Measurements from ENCODE around the gene CLDN3. TPM values are rescaled to one million over a fixed set of nuclear protein-coding genes. Genes with fewer than 3 reads are reported as not detected.

The CLDN3 gene
- total RNA-seq, 1 experiment from 2014 or later: 16.5 TPM

DNA sequence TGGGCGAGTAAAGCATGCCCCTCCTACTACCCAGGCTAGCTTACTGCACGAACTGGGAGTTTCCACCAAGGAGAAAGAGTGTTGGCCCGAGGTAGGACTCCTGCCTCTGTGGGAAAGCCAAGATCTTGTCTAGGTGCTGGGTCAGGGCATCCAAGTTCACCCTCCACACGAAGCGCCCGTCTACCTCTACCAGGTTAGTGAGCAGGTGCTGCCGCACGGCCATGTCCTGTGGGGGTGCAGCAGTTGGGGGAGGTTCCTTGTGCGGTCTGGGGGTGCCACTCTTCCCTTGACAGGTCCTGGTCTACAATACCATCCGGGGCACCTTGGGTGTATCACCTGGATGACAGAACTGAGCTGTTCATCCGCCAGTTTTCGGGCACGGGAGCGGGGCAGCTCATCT, 33.2 kb downstream of the CLDN3 start:
- no peak overlapping the region for H3K27ac Mint-ChIP-seq
- H3K27ac ChIP-seq (ENCODE audit: insufficient read length, low read depth, low read length): no peak overlapping the region
- no peak overlapping the region for H2AFZ ChIP-seq (ENCODE audit: low read length)
- no peak overlapping the region for H3K9ac ChIP-seq (ENCODE audit: extremely low read depth, insufficient read length, low read length)
- H4K91ac ChIP-seq (ENCODE audit: insufficient read length, low read depth, low read length): no peak overlapping the region
- peaks cover 16 to 31% of the 10 kb centered on the region in 2 experiments for H3K4me1 Mint-ChIP-seq
- H3K4me2 ChIP-seq (ENCODE audit: insufficient read depth, insufficient read length, low read length): no peak overlapping the region
- H3K14ac ChIP-seq (ENCODE audit: insufficient read depth, low read length): no peak overlapping the region
- H3K79me1 ChIP-seq (ENCODE audit: insufficient read depth, low read depth, low read length, poor library complexity, severe bottlenecking): no peaks in the 10 kb centered on the region
- no peak for TF ChIP-seq CTCF (conservative IDR thresholded peaks at IDR 0.05)
- no peak overlapping the region for H4K5ac ChIP-seq (ENCODE audit: insufficient read length, low read depth, low read length)
- H3K56ac ChIP-seq (ENCODE audit: insufficient read length, low read depth, low read length): no peak overlapping the region
- H3K27me3 ChIP-seq (ENCODE audit: insufficient read depth, low read length): no peaks in the 10 kb centered on the region; the same call in 1 of the 2 replicates
- no peaks in the 10 kb centered on the region for H3K79me2 ChIP-seq (ENCODE audit: insufficient read depth, low read length)
- H3K4me3 Mint-ChIP-seq: peak overlapping the region in 1 of 2 experiments; percentile 96; a peak in 2 of 5 replicates
- H4K8ac ChIP-seq (replicated peaks; ENCODE audit: insufficient read length, low read depth, low read length): no peak overlapping the region
- H3K23ac ChIP-seq (ENCODE audit: insufficient read length, low read depth, low read length): no peak overlapping the region
- no peak for DNase-seq
- H3T11ph ChIP-seq (ENCODE audit: low read length): no peak overlapping the region
- H2BK12ac ChIP-seq (ENCODE audit: insufficient read length, low read depth, low read length): no peak overlapping the region
- no peak overlapping the region for H3K4ac ChIP-seq (ENCODE audit: low read depth, low read length)
- WGBS (ENCODE audit: extremely low coverage, insufficient read length, low lambda C conversion rate): no CpG with 5 or more reads among the region's 14 CpGs
- peaks cover 10% of the 10 kb centered on the region for H3K23me2 ChIP-seq (ENCODE audit: insufficient read length, low read depth, low read length, poor library complexity, severe bottlenecking)
- peaks cover 6 to 23% (median 20%) of the 10 kb centered on the region in 3 experiments for H3K36me3 Mint-ChIP-seq (ENCODE audit: insufficient read depth in 1 of 3, low read depth in 3 of 3)
- peaks cover 6% of the 10 kb centered on the region; the same call in 1 of the 2 replicates for H3K4me1 ChIP-seq (ENCODE audit: insufficient read depth, low read length)
- peaks cover 13% of the 10 kb centered on the region for H3K27me3 Mint-ChIP-seq (ENCODE audit: low read depth)
- H2BK120ac ChIP-seq (ENCODE audit: low read depth, low read length, poor library complexity, severe bottlenecking): no peak overlapping the region
- no peak overlapping the region for H2BK15ac ChIP-seq (ENCODE audit: low read depth, low read length)
- H3K18ac ChIP-seq (ENCODE audit: insufficient read length, low read depth, low read length): no peak overlapping the region
- H2BK20ac ChIP-seq (ENCODE audit: low read depth, low read length, poor library complexity, severe bottlenecking): no peak overlapping the region
- H3K9me3 ChIP-seq (ENCODE audit: control insufficient read depth, low read depth, low read length): no peaks in the 10 kb centered on the region
- no peak overlapping the region for H2BK5ac ChIP-seq (ENCODE audit: insufficient read length, low read length)
- no peaks in the 10 kb centered on the region for H4K20me1 ChIP-seq (ENCODE audit: control insufficient read depth, insufficient read depth, insufficient read length)
- H3K9me3 Mint-ChIP-seq: no peaks in the 10 kb centered on the region; a peak in 1 of 5 replicates
- no peak overlapping the region for H2AK5ac ChIP-seq (ENCODE audit: insufficient read length, low read length)
